ENCODE results near the gene IFITM2.

Gene IFITM2

GRCh38 chr11:307766-308708 lies at the start of gene IFITM2:
IFITM2 (plus strand) TSS chr11:307816; CDS start chr11:308193, 377 bp downstream.
- DNase-seq, result peak; percentile 98 to 99

DNA sequence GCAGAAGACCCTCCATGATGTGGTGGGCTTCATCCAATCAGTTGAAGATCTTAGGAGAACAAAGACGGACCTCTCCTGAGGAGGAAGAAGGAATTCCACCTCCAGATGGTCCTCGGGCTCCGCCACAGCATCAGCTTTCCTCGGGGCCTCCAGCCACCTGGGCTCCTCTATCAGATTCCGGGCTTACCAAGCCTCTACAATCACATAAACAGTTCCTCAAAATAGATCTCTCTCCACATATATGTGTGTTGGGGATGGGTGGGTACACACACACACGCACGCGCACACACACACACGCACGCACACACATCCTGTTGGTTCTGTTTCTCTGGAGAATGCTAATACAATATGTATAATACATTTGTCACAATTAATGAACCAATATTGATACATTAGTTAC lies 48.2 kb upstream of the IFITM2 start:
- no peak for DNase-seq

- DNase-seq, result no peak
Measured at GRCh38 chr11:261624-262023, 46.0 kb upstream of the IFITM2 start.

DNA sequence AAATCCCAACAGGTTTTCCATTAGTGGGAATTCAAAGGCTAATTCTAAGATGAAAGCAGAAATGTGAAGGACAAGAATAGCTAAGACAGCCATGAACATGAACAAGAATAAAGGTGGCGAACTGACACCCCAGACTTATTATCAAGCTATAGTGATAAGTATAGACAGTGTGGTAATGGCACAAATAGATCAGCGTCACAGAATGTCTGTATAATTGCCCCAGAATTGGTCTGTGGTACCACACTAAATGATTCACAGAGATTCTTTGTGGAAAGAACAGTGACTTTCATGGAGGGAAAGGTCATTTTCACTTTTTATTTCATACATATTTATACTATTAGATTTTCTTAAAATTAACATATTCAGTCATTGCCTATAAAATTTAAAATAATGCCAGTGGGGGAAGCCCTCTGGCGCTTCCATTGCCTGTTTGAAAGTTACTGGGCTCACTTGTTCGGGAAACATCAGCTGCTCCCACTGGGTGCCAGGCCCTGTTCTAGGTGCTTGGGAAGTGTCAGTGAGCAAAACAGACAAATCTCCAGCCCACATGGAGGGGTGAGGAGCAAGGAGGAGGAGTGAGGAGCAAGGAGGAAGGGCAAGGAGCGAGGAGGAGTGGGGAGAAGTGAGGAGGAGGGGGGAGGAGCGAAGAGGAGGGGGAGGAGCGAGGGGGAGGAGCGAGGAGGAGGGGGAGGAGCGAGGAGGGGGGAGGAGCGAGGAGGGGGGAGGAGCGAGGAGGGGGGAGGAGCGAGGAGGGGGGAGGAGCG lies 40.8 kb upstream of the IFITM2 start:
- DNase-seq, result peak; percentile 23 to 67

DNA sequence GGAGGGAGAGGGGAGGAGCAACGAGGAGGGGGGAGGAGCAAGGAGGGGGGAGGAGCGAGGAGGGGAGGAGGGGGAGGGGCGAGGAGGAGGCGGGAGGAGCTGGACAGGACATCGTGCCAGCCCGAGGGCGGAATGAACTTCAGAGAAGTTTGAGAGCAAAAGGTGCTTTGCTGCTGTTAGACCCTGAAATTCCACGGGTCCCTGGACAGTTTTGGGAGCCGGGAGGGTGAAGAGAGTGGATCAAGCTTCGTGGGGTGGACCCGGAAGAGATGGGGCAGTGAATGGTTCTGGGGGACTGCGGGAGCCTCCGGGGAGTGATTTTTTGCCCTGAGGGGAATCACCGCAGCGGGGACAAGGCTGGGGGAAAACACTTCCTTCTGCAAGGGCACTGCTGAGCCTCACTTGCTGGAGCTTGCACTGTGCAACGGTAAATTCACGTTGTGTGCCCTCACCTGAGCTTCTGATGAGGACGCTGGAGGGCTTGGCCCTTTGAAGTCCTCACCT lies 40.1 kb upstream of the IFITM2 start:
- peak; percentile 25 to 57 for DNase-seq

DNA sequence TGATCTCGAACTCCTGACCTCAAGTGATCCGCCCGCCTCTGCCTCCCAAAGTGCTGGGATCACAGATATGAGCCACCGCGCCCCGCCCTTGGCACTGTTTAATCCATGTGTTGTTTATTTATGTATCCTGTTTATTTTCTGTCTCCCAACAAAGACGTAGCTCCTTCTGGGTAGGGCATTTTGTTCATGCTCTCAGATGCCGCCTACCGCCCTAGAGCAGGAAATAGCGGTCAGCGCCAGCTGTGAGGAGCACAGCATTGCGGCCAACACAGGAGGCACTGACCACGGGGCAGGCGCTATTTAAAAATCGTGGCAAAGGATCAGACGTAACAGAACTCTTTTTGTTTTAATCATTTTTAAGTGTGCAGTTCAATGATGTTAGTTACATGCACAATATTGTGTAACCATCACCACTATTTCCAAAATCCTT lies 38.9 kb upstream of the IFITM2 start:
- peak; percentile 73 to 79 for DNase-seq

GRCh38 chr11:269146-269890 lies 38.3 kb upstream of the IFITM2 start:
- peak; percentile 91 to 94 for DNase-seq

GRCh38 chr11:270451-271318 lies 36.9 kb upstream of the IFITM2 start:
- no peak for DNase-seq

GRCh38 chr11:271319-271715 lies 36.3 kb upstream of the IFITM2 start:
- DNase-seq, result no peak

DNA sequence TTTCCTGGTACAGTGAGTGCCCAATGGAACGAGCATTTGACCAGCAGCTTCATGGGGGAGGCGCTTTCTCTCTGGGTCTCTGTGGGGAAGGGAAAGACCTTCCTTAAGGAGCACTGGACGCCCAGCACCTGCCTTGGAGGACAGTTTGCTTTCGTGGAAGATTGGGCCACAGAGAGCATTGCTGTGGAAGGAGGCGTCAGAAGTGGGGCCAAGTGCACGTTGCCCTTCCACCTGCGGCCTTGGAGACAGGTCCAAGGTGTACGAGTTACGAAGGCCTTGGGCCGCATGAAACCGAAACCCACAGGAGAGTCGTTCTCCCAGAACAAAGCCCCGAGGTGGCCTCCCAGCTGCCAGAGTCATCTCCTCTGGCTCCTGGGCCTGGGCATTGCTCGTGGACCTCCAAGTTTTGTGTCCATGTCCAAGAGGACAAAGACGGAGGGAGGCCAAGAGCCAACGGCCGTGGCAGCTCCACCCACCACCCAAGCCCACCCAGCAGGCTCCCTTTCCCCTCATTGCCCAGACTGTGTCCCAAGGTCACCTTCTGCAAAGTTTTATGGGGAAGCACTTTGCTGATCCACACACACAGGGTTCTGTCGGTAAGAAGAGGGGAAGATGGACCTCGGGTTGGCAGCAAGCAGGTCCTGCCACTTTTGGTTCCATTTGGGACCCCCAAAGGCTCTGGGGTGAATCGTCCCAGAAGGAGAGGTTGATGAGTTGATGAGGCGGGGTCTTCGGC lies 35.3 kb upstream of the IFITM2 start:
- no peak for DNase-seq

GRCh38 chr11:272931-273198 lies 34.8 kb upstream of the IFITM2 start:
- no peak for DNase-seq

DNA sequence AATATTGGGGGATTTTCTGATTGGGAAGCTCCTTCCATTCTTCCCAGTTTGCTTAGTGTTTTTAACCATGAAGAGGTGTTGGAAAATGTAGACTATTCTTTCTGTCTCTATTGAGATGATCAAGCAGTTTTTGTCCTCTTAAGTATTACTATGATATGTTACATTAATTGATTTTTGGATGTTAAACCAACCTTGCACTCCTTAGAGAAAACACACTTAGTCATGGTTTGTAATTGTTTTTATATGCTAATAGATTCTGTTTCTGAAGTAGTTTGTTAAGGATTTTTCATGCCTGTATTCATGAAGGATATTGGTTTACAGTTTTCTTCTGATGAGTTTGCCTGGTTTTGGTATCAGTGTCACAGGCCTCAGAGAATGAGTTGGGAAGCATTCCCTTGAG lies 31.4 kb upstream of the IFITM2 start:
- no peak for DNase-seq

DNA sequence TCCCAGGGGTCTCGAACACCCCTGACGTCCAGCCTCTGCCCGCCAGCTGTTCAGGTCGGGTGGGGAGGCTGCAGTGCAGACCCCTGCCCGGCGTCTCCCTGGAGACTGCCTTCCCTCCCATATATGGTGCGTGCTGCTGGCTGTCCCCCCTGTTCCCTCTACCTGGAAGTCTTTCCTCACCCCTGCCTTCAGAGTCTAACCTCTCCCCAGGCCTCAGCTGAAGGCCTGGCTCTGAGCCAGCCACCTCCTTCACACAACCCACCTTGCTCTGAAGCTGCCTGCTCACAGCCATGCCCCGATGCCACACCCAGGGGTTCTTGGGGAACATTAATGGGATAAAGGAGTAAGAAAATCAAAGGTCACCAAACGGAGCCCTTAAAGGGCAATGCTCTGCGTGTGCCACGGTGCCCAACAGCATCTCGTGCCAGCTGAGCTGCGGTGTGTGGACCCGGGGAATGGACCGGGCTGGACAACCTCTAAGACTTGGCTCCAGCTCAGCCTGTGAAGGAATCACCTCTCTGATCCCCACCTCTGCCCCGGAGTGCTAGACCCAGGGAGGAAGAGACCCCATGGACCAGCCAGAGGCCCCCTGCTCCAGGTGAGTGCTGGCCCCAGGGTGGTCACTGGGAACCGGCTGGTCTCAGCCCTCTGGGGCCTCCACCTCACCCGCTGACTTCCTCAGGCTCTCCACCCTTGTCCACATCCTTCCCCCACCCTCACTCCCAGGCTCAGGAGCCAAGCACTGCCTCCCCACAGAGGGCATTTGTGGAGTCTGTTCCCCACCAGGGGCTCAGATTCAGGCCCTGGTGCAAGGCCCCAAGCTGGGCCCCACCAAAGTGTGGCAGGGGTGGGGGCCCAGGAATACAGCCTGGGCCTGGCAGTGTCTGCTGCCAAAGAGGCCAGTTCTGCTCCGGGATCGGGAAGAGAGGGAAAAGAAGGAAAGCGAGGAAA lies 29.3 kb upstream of the IFITM2 start, which contains the start of gene NLRP6:
TSS of gene NLRP6 (plus strand) at position 407 of the 951 bp plus-strand sequence. CDS start at position 570, 163 bp downstream.
- DNase-seq, result no peak

GRCh38 chr11:279040-279965 lies 28.3 kb upstream of the IFITM2 start:
- DNase-seq, result no peak

DNA sequence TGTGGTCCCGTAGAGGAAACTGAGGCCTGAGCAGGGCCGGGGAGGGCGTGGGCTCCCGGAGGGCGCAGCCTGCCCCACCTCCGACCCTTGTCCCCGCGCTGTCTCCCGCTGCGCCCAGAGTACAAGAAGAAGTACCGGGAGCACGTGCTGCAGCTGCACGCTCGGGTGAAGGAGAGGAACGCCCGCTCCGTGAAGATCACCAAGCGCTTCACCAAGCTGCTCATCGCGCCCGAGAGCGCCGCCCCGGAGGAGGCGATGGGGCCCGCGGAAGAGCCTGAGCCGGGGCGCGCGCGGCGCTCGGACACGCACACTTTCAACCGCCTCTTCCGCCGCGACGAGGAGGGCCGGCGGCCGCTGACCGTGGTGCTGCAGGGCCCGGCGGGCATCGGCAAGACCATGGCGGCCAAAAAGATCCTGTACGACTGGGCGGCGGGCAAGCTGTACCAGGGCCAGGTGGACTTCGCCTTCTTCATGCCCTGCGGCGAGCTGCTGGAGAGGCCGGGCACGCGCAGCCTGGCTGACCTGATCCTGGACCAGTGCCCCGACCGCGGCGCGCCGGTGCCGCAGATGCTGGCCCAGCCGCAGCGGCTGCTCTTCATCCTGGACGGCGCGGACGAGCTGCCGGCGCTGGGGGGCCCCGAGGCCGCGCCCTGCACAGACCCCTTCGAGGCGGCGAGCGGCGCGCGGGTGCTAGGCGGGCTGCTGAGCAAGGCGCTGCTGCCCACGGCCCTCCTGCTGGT lies 27.5 kb upstream of the IFITM2 start:
- DNase-seq, result peak; percentile 65 to 70

GRCh38 chr11:280706-281485 lies 26.7 kb upstream of the IFITM2 start:
- DNase-seq, result no peak

DNA sequence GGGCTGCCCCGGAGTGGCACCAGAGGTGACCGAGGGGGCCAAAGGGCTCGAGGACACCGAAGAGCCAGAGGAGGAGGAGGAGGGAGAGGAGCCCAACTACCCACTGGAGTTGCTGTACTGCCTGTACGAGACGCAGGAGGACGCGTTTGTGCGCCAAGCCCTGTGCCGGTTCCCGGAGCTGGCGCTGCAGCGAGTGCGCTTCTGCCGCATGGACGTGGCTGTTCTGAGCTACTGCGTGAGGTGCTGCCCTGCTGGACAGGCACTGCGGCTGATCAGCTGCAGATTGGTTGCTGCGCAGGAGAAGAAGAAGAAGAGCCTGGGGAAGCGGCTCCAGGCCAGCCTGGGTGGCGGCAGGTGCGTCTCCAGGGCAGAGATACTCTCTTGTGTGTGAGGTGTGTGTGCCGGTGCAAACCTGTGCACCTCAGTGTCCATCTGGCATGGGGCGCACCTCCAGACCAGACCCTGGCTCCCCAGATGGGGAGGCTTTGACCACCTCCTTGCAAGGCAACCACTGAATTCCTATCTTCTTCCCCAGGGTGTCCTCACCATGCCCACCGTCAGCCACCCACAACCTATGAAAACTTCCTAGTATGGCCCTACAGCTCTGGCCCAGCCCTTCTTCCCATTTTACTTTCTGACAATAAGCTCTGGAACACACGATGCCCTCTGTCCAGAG lies 26.0 kb upstream of the IFITM2 start:
- no peak for DNase-seq
